IMR-90 (cell line): Measurements from ENCODE around the gene IL16. TPM values are rescaled to one million over a fixed set of nuclear protein-coding genes. Genes with fewer than 3 reads are reported as not detected.

Source experiments
- ATAC-seq: fragments of 200-7000 bp; cut with Tn5 transposase; 2 replicates; pipeline ENCODE4 v1.9.1; 2020; ENCODE audit warnings: low read depth, mild to moderate bottlenecking, moderate library complexity
- BruUV-seq: library from RNA; stranded (reverse); fragments of 400-500 nt; replicated peaks from 2 replicates; lab custom pipeline; 2021; lab: Mats Ljungman, UMichigan
- CTCF ChIA-PET: fragments of 300-600 bp; formaldehyde crosslinking; extraction: SDS; loops from one replicate; lab custom pipeline; 2021; ENCODE audit warnings: antibody characterized with exemption; lab: Yijun Ruan, JAX
- POLR2A ChIA-PET: fragments of 300-600 bp; sonication (Branson Sonifier 250); formaldehyde crosslinking; loops from one replicate; lab custom pipeline; 2022; ENCODE audit warnings: antibody characterized with exemption; ENCODE audit not compliant: unreplicated experiment; lab: Charles Lee
- DNase-seq: peaks from one replicate; pipeline ENCODE4 v3.0.0; 2013
- H2AFZ ChIP-seq: replicated peaks from 2 replicates; pipeline ENCODE3; 2013; ENCODE audit warnings: low read length, mild to moderate bottlenecking; ENCODE audit not compliant: poor library complexity
- H2AK5ac ChIP-seq: 2 replicates; pipeline ENCODE4 v1.6.1; 2013; ENCODE audit warnings: low read depth, low read length, inconsistent platforms
- H2AK9ac ChIP-seq: replicated peaks from 2 replicates; pipeline ENCODE3; 2013; ENCODE audit warnings: mild to moderate bottlenecking, low read depth, low read length, moderate library complexity; ENCODE audit not compliant: poor library complexity
- H2BK120ac ChIP-seq: 2 replicates; pipeline ENCODE4 v1.6.1; 2013; ENCODE audit warnings: low read depth, low read length, inconsistent platforms
- H2BK15ac ChIP-seq: 3 replicates; pipeline ENCODE4 v1.6.1; 2013; ENCODE audit warnings: low read depth, low read length, inconsistent platforms
- H2BK20ac ChIP-seq: 2 replicates; pipeline ENCODE4 v1.6.1; 2013; ENCODE audit warnings: low read depth, mild to moderate bottlenecking, inconsistent platforms, low read length, moderate library complexity
- H2BK5ac ChIP-seq: 2 replicates; pipeline ENCODE4 v1.6.1; 2013; ENCODE audit warnings: mild to moderate bottlenecking, low read depth, low read length, inconsistent platforms; ENCODE audit not compliant: poor library complexity, severe bottlenecking
- H3K14ac ChIP-seq: replicated peaks from 2 replicates; pipeline ENCODE4 v1.6.1; 2013; ENCODE audit warnings: low read depth, low read length, inconsistent platforms
- H3K18ac ChIP-seq: 2 replicates; pipeline ENCODE4 v1.6.1; 2013; ENCODE audit warnings: low read depth, low read length, control low read depth
- H3K23ac ChIP-seq: 2 replicates; pipeline ENCODE4 v1.6.1; 2013; ENCODE audit warnings: low read depth, low read length, inconsistent platforms
- H3K27ac ChIP-seq: 2 replicates; pipeline ENCODE4 v1.5.1; 2013; ENCODE audit warnings: mild to moderate bottlenecking, control low read depth, low read length; ENCODE audit not compliant: insufficient read depth
- H3K27me3 ChIP-seq: 2 replicates; pipeline ENCODE4 v1.6.1; 2013; ENCODE audit warnings: low read length; ENCODE audit not compliant: control insufficient read depth, insufficient read depth
- H3K36me3 ChIP-seq: 2 replicates; pipeline ENCODE4 v1.6.1; 2013; ENCODE audit warnings: low read length, mixed read lengths; ENCODE audit not compliant: control insufficient read depth, insufficient read depth
- H3K4ac ChIP-seq: 2 replicates; pipeline ENCODE4 v1.6.1; 2013; ENCODE audit warnings: low read depth, low read length, inconsistent platforms
- H3K4me1 ChIP-seq: 2 replicates; pipeline ENCODE4 v1.6.1; 2013; ENCODE audit warnings: low read length, mixed read lengths; ENCODE audit not compliant: control insufficient read depth, insufficient read depth
- H3K4me2 ChIP-seq: 2 replicates; pipeline ENCODE4 v1.6.1; 2013; ENCODE audit warnings: low read depth, mild to moderate bottlenecking, control low read depth, low read length, moderate library complexity
- H3K4me3 ChIP-seq: 2 replicates; pipeline ENCODE4 v1.5.1; 2013; ENCODE audit warnings: low read depth, mild to moderate bottlenecking, control low read depth, low read length, moderate library complexity; ENCODE audit not compliant: insufficient read depth
- H3K56ac ChIP-seq: 2 replicates; pipeline ENCODE4 v1.6.1; 2013; ENCODE audit warnings: low read length, inconsistent platforms; ENCODE audit not compliant: insufficient read depth; ENCODE audit errors: extremely low read depth
- H3K79me1 ChIP-seq, 2 experiments: 2 replicates each; pipeline ENCODE4 v1.6.1; 2013; ENCODE audit warnings: low read length in 2 of 2, inconsistent platforms in 1 of 2, low read depth in 1 of 2
- H3K9ac ChIP-seq: 2 replicates; pipeline ENCODE4 v1.6.1; 2013; ENCODE audit warnings: low read depth, low read length, control low read depth
- H3K9me1 ChIP-seq: 2 replicates; pipeline ENCODE4 v1.6.1; 2013; ENCODE audit warnings: low read length, inconsistent platforms; ENCODE audit not compliant: insufficient read depth
- H3K9me3 ChIP-seq: 2 replicates; pipeline ENCODE4 v1.6.1; 2013; ENCODE audit warnings: low read length; ENCODE audit not compliant: control insufficient read depth, insufficient read depth
- H4K20me1 ChIP-seq: 2 replicates; pipeline ENCODE4 v1.6.1; 2013; ENCODE audit warnings: low read length, inconsistent platforms; ENCODE audit not compliant: insufficient read depth
- H4K5ac ChIP-seq: 2 replicates; pipeline ENCODE4 v1.6.1; 2013; ENCODE audit warnings: mild to moderate bottlenecking, low read depth, low read length, control low read depth
- H4K8ac ChIP-seq, 2 experiments: 2 replicates each; pipeline ENCODE4 v1.6.1; 2013; ENCODE audit warnings: low read depth in 2 of 2, low read length in 2 of 2, control low read depth in 1 of 2, inconsistent platforms in 1 of 2
- H4K91ac ChIP-seq: 2 replicates; pipeline ENCODE4 v1.6.1; 2013; ENCODE audit warnings: low read depth, low read length, inconsistent platforms; ENCODE audit not compliant: insufficient read depth
- BHLHE40 ChIP-seq: fragments of 150-350 bp; IDR thresholded peaks from 2 replicates; pipeline ENCODE4 v1.6.1; 2016; ENCODE audit warnings: mild to moderate bottlenecking, low read depth, low read length
- CEBPB ChIP-seq: IDR thresholded peaks from 2 replicates; pipeline ENCODE4 v1.6.1; 2012; ENCODE audit warnings: low read depth, low read length, improper control_type of control experiment
- CHD1 ChIP-seq: IDR thresholded peaks from 2 replicates; pipeline ENCODE4 v1.6.1; 2012; ENCODE audit warnings: low read depth, low read length, improper control_type of control experiment
- FOS ChIP-seq: fragments of 150-350 bp; IDR thresholded peaks from 2 replicates; pipeline ENCODE4 v1.6.1; 2016; ENCODE audit warnings: low read depth, low read length
- MAFK ChIP-seq: IDR thresholded peaks from 2 replicates; pipeline ENCODE4 v1.6.1; 2012; ENCODE audit warnings: low read depth, low read length, improper control_type of control experiment
- MAZ ChIP-seq: IDR thresholded peaks from 2 replicates; pipeline ENCODE4 v1.6.1; 2012; ENCODE audit warnings: low read depth, mild to moderate bottlenecking, low read length, improper control_type of control experiment, moderate library complexity, borderline replicate concordance
- MXI1 ChIP-seq: IDR thresholded peaks from 2 replicates; pipeline ENCODE4 v1.6.1; 2012; ENCODE audit warnings: low read depth, mild to moderate bottlenecking, low read length, moderate library complexity, borderline replicate concordance
- NFE2L2 ChIP-seq: fragments of 150-350 bp; IDR thresholded peaks from 2 replicates; pipeline ENCODE4 v1.6.1; 2016; ENCODE audit warnings: low read depth, mild to moderate bottlenecking, low read length
- POLR2A ChIP-seq: IDR thresholded peaks from 2 replicates; pipeline ENCODE4 v1.6.1; 2012; ENCODE audit warnings: mild to moderate bottlenecking, low read depth, low read length
- RAD21 ChIP-seq: IDR thresholded peaks from 2 replicates; pipeline ENCODE4 v1.6.1; 2012; ENCODE audit warnings: low read length, improper control_type of control experiment
- RCOR1 ChIP-seq: IDR thresholded peaks from 2 replicates; pipeline ENCODE4 v1.6.1; 2012; ENCODE audit warnings: mild to moderate bottlenecking, low read length, improper control_type of control experiment; ENCODE audit not compliant: insufficient replicate concordance
- RFX5 ChIP-seq: IDR thresholded peaks from 2 replicates; pipeline ENCODE4 v1.8.0; 2012; ENCODE audit warnings: low read depth, mild to moderate bottlenecking, low read length, moderate library complexity
- SMC3 ChIP-seq: fragments of 150-350 bp; IDR thresholded peaks from 2 replicates; pipeline ENCODE4 v1.6.1; 2016; ENCODE audit warnings: low read depth, mild to moderate bottlenecking, antibody characterized with exemption, low read length, moderate library complexity
- WGBS, 2 experiments: methylation state at CpG; one replicate each; pipeline versions ENCODE4 v1.1.5 to v1.1.7; 2013; ENCODE audit warnings: missing lambda C conversion rate in 2 of 2; ENCODE audit not compliant: insufficient read length in 1 of 2; ENCODE audit errors: extremely low coverage in 2 of 2; 5-methylcytosine and 5-hydroxymethylcytosine counted together
- dilution Hi-C: fragments of 300-500 bp; cut with HindIII; formaldehyde crosslinking; loops from one replicate; pipeline ENCODE4 v1.14.3; 2018; ENCODE audit warnings: low sequenced_read_pairs; ENCODE audit not compliant: unreplicated experiment
- in situ Hi-C: fragments of 300-500 bp; cut with MboI; formaldehyde crosslinking; loops from 3 replicates; pipeline ENCODE4 v1.14.3; 2019; ENCODE audit warnings: low sequenced_read_pairs, inconsistent platforms, mixed read lengths
- intact Hi-C: fragments of 100-400 bp; cut with micrococcal nuclease; formaldehyde crosslinking; loops from 2 replicates; pipeline ENCODE4 v1.10.0; 2022
- polyA plus RNA-seq, 3 experiments: library from polyadenylated mRNA; depleted of rRNA; stranded (reverse); fragments of >200 nt; gene quantifications; 2 replicates each; pipeline ENCODE4 v1.2.3, GENCODE V29; 2012; ENCODE audit warnings: low replicate concordance in 1 of 3
- total RNA-seq: library from RNA; depleted of rRNA; stranded (reverse); fragments of >200 nt; gene quantifications from 2 replicates; pipeline ENCODE4 v1.2.3, GENCODE V29; 2012
- TF ChIP-seq, protein P1 (sequence below): conservative IDR thresholded peaks from 2 replicates; pipeline ENCODE4 v1.5.1; 2012; ENCODE audit warnings: mild to moderate bottlenecking, low read depth, low read length, improper control_type of control experiment
- TF ChIP-seq, protein P2 (sequence below): fragments of 150-350 bp; IDR thresholded peaks from 2 replicates; pipeline ENCODE4 v1.6.1; 2016; ENCODE audit warnings: low read depth, mild to moderate bottlenecking, low read length, moderate library complexity, borderline replicate concordance
- TF ChIP-seq, protein P3 (sequence below): fragments of 150-350 bp; IDR thresholded peaks from 2 replicates; pipeline ENCODE4 v1.6.1; 2017; ENCODE audit warnings: mild to moderate bottlenecking, antibody characterized with exemption, low read length, low read depth

IL16 gene
- total and polyA plus RNA-seq, 2 of the 4 experiments (the other 2 are of a cell fraction): 0.18 to 0.27 TPM

DNA sequence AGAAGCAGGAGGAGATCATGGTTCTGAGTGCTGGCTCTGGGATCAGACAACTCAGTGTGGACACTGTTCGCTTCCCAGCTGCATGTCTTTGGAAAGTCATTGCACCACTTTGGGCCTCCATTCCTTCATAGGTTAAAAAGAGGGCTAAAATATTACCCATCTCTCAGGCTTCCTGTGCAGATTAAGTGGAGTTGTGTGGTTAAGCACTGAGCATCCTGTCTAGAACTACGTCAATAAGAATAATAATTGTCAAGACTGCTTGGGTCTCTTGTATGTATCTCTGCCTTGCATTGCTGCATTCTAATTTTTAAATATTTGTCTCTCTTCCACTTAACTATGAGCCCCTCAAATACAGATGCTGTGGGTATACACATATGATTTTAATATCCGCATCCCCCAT is 40.4 kb upstream of the IL16 start:
- no peak overlapping the region for H3K4me3 ChIP-seq
- peak overlapping the region in 1 of 2 experiments; percentile 72; a peak in 3 of 4 replicates for H4K8ac ChIP-seq
- H2AK9ac ChIP-seq: no peak overlapping the region
- H2BK20ac ChIP-seq: peak overlapping the region; percentile 92
- H2BK5ac ChIP-seq: no peak overlapping the region
- H4K91ac ChIP-seq: peak overlapping the region; percentile 85
- H3K79me1 ChIP-seq: no peaks in the 10 kb centered on the region
- H3K9ac ChIP-seq: no peak overlapping the region
- peak overlapping the region; percentile 67 for H2AK5ac ChIP-seq
- no peaks in the 10 kb centered on the region for H3K27me3 ChIP-seq
- DNase-seq: no peak
- TF ChIP-seq RCOR1: no peak
- TF ChIP-seq MAFK: no peak
- TF ChIP-seq FOS: no peak
- no peak for TF ChIP-seq CEBPB
- no peak for TF ChIP-seq MAZ
- TF ChIP-seq BHLHE40: no peak
- no peak for TF ChIP-seq RFX5
- TF ChIP-seq MXI1: no peak
- TF ChIP-seq POLR2A: no peak
- TF ChIP-seq CHD1: no peak
- no peak for TF ChIP-seq RAD21
- TF ChIP-seq SMC3: no peak
- TF ChIP-seq NFE2L2: no peak
- TF ChIP-seq, protein P1, sequence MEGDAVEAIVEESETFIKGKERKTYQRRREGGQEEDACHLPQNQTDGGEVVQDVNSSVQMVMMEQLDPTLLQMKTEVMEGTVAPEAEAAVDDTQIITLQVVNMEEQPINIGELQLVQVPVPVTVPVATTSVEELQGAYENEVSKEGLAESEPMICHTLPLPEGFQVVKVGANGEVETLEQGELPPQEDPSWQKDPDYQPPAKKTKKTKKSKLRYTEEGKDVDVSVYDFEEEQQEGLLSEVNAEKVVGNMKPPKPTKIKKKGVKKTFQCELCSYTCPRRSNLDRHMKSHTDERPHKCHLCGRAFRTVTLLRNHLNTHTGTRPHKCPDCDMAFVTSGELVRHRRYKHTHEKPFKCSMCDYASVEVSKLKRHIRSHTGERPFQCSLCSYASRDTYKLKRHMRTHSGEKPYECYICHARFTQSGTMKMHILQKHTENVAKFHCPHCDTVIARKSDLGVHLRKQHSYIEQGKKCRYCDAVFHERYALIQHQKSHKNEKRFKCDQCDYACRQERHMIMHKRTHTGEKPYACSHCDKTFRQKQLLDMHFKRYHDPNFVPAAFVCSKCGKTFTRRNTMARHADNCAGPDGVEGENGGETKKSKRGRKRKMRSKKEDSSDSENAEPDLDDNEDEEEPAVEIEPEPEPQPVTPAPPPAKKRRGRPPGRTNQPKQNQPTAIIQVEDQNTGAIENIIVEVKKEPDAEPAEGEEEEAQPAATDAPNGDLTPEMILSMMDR: no peak
- TF ChIP-seq, protein P2, sequence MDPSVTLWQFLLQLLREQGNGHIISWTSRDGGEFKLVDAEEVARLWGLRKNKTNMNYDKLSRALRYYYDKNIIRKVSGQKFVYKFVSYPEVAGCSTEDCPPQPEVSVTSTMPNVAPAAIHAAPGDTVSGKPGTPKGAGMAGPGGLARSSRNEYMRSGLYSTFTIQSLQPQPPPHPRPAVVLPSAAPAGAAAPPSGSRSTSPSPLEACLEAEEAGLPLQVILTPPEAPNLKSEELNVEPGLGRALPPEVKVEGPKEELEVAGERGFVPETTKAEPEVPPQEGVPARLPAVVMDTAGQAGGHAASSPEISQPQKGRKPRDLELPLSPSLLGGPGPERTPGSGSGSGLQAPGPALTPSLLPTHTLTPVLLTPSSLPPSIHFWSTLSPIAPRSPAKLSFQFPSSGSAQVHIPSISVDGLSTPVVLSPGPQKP: no peak
- TF ChIP-seq, protein P3, sequence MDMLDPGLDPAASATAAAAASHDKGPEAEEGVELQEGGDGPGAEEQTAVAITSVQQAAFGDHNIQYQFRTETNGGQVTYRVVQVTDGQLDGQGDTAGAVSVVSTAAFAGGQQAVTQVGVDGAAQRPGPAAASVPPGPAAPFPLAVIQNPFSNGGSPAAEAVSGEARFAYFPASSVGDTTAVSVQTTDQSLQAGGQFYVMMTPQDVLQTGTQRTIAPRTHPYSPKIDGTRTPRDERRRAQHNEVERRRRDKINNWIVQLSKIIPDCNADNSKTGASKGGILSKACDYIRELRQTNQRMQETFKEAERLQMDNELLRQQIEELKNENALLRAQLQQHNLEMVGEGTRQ: no peak
- H3K56ac ChIP-seq: no peak overlapping the region
- ChIA-PET POLR2A (no interaction called here), CTCF (interaction anchor here (0.5 to 7.1 kb wide), 10 partner anchors 8 to 153 kb away, joined by 3 to 117 read pairs (median 4); no protein-coding TSS in a partner anchor)
- no peak overlapping the region for H3K4me2 ChIP-seq
- H3K36me3 ChIP-seq: no peaks in the 10 kb centered on the region
- peak overlapping the region; percentile 66; the same call in 2 of the 3 replicates for H2BK15ac ChIP-seq
- no peak overlapping the region; the same call in 1 of the 2 replicates for H3K27ac ChIP-seq
- WGBS, 2 experiments: no CpG with 5 or more reads among the region's 3 CpGs
- intact Hi-C loops (loop anchor here (1.0 kb wide), 1 partner anchor 80 kb away; no protein-coding TSS in a partner anchor), in situ Hi-C loops (loop anchor here (5.0 to 10.0 kb wide), 2 partner anchors 111 to 238 kb away; no protein-coding TSS in a partner anchor), dilution Hi-C loops (no loop called here)
- peaks cover 26% of the 10 kb centered on the region for H3K9me1 ChIP-seq
- H3K4ac ChIP-seq: peak overlapping the region; percentile 88
- peak overlapping the region; percentile 90 for H2BK120ac ChIP-seq
- H2AFZ ChIP-seq: no peak overlapping the region
- no peaks in the 10 kb centered on the region for H3K9me3 ChIP-seq
- H3K4me1 ChIP-seq: peaks cover 26% of the 10 kb centered on the region
- peak overlapping the region; percentile 68 for H3K14ac ChIP-seq
- H4K5ac ChIP-seq: peak overlapping the region; percentile 84
- H3K23ac ChIP-seq: no peak overlapping the region
- no peaks in the 10 kb centered on the region for H4K20me1 ChIP-seq
- no TSS peak for BruUV-seq
- H3K18ac ChIP-seq: peak overlapping the region; percentile 86
- no peak for ATAC-seq
